Keratinocyte (primary cell): Measurements from ENCODE around the gene NPHP1. TPM values are rescaled to one million over a fixed set of nuclear protein-coding genes. Genes with fewer than 3 reads are reported as not detected.
"Not testable (repeated sequence)": the region's sequence is repeated elsewhere in the genome, so short reads cannot be mapped to it uniquely, and the experiment has no call there.

Source experiments
- DNase-seq: peaks from one replicate; pipeline ENCODE4 v3.0.0-alpha.2; 2011; ENCODE audit warnings: low read depth, missing footprints, low spot score
- FAIRE-seq: peaks from 2 replicates; lab custom pipeline; 2011; peaks lifted over from hg19 to GRCh38; lab: Jason Lieb, UNC
- H2AFZ ChIP-seq: 2 replicates; pipeline ENCODE4 v1.6.0; 2012; ENCODE audit warnings: low read length, control low read depth, inconsistent platforms; ENCODE audit not compliant: control insufficient read depth
- H3K27ac ChIP-seq: 2 replicates; pipeline ENCODE4 v1.5.1; 2011; ENCODE audit warnings: low read length; ENCODE audit not compliant: control insufficient read depth, insufficient read depth
- H3K27me3 ChIP-seq: 3 replicates; pipeline ENCODE4 v1.6.0; 2011; ENCODE audit warnings: low read length; ENCODE audit not compliant: control insufficient read depth, insufficient read depth; ENCODE audit errors: extremely low read depth
- H3K36me3 ChIP-seq, 2 experiments: 2 replicates in 1 of 2; 3 replicates in 1 of 2; pipeline ENCODE4 v1.5.1; 2011; ENCODE audit warnings: low read length in 2 of 2, mild to moderate bottlenecking in 1 of 2; ENCODE audit not compliant: control insufficient read depth in 2 of 2, insufficient read depth in 2 of 2; ENCODE audit errors: extremely low read depth in 1 of 2
- H3K4me1 ChIP-seq: 3 replicates; pipeline ENCODE4 v1.5.1; 2011; ENCODE audit warnings: low read length; ENCODE audit not compliant: control insufficient read depth, insufficient read depth; ENCODE audit errors: extremely low read depth
- H3K4me2 ChIP-seq: 3 replicates; pipeline ENCODE4 v1.6.0; 2011; ENCODE audit warnings: low read depth, low read length; ENCODE audit not compliant: control insufficient read depth, insufficient read depth; ENCODE audit errors: extremely low read depth
- H3K4me3 ChIP-seq, 3 experiments: fragments of 200-600 bp in 1 of 3; sonication (generic) in 1 of 3; 2 replicates in 2 of 3; 3 replicates in 1 of 3; pipeline ENCODE4 v1.5.1; 2011 to 2016; ENCODE audit warnings: low read length in 3 of 3, mild to moderate bottlenecking in 3 of 3, control low read depth in 2 of 3, inconsistent platforms in 1 of 3, low read depth in 1 of 3, mixed read lengths in 1 of 3, mixed run types in 1 of 3, moderate library complexity in 1 of 3; ENCODE audit not compliant: control insufficient read depth in 2 of 3, insufficient read depth in 2 of 3; ENCODE audit errors: extremely low read depth in 1 of 3
- H3K79me2 ChIP-seq: 2 replicates; pipeline ENCODE4 v1.6.0; 2012; ENCODE audit warnings: low read length; ENCODE audit not compliant: control insufficient read depth, insufficient read depth
- H3K9ac ChIP-seq: 3 replicates; pipeline ENCODE4 v1.6.0; 2011; ENCODE audit warnings: low read length; ENCODE audit not compliant: control insufficient read depth, insufficient read depth; ENCODE audit errors: extremely low read depth
- H3K9me1 ChIP-seq: 3 replicates; pipeline ENCODE4 v1.6.0; 2011; ENCODE audit warnings: low read length; ENCODE audit not compliant: control insufficient read depth, insufficient read depth; ENCODE audit errors: extremely low read depth
- H3K9me3 ChIP-seq: 2 replicates; pipeline ENCODE4 v1.5.1; 2012; ENCODE audit warnings: low read depth, low read length; ENCODE audit not compliant: control insufficient read depth
- H4K20me1 ChIP-seq: 3 replicates; pipeline ENCODE4 v1.6.0; 2011; ENCODE audit warnings: low read length; ENCODE audit not compliant: control insufficient read depth, insufficient read depth; ENCODE audit errors: extremely low read depth
- CTCF ChIP-seq, 3 experiments: IDR thresholded peaks in 1 of 3; conservative IDR thresholded peaks in 1 of 3; optimal IDR thresholded peaks in 1 of 3; 2 replicates in 2 of 3; 3 replicates in 1 of 3; pipeline versions ENCODE3 to v1.5.1; 2011; ENCODE audit warnings: low read length in 3 of 3, mild to moderate bottlenecking in 3 of 3, moderate library complexity in 2 of 3, control low read depth in 1 of 3, inconsistent platforms in 1 of 3; ENCODE audit not compliant: insufficient read depth in 2 of 3; ENCODE audit errors: extremely low read depth in 1 of 3
- EZH2 ChIP-seq: IDR thresholded peaks from one replicate; pipeline ENCODE4 v1.6.1; 2012; ENCODE audit warnings: inconsistent platforms, mild to moderate bottlenecking, low read length, moderate library complexity
- dilution Hi-C: fragments of 300-500 bp; cut with MboI; formaldehyde crosslinking; loops from one replicate; pipeline ENCODE4 v1.7.0; 2020; ENCODE audit warnings: low sequenced_read_pairs; ENCODE audit not compliant: extremely low pct_ligation_motif_present
- polyA plus RNA-seq, 5 experiments: library from polyadenylated mRNA; depleted of rRNA in 3 of 5; stranded (reverse) in 3 of 5; stranded (forward) in 1 of 5; unstranded in 1 of 5; fragments of >200 nt; gene quantifications; 1 replicate in 1 of 5; 2 replicates in 3 of 5; 3 replicates in 1 of 5; pipeline versions ENCODE4 v1.2.1 to v1.2.3, GENCODE V29; 2011 to 2012; ENCODE audit warnings: missing spikeins in 2 of 5, low read depth in 1 of 5, low replicate concordance in 1 of 5

Gene NPHP1
- polyA plus RNA-seq, 1 donor (not counting 4 experiments of a cell fraction or from before 2014, with no cell fraction given) = 8.1 TPM

GRCh38 chr2:110113961-110114591 is 90.7 kb downstream of the NPHP1 start:
- Histone ChIP-seq H3K9me3 (no peaks in the 10 kb centered on the region), H3K27me3 (no peaks in the 10 kb centered on the region), H3K36me3 (no peaks in the 10 kb centered on the region), H3K4me3 (peak overlapping the region; percentile 81 to 88 (median 81)), H3K79me2 (peaks cover 63% of the 10 kb centered on the region), H3K4me2 (peak overlapping the region; percentile 99), H3K4me1 (peaks cover 24% of the 10 kb centered on the region), H3K9ac (peak overlapping the region; percentile 86), H2AFZ (peak overlapping the region; percentile 42), H3K27ac (peak overlapping the region; percentile 80), H3K9me1 (no peaks in the 10 kb centered on the region), H4K20me1 (no peaks in the 10 kb centered on the region)
- DNase-seq (no peak), FAIRE-seq (peak; percentile 76)
- TF ChIP-seq CTCF (optimal IDR thresholded peaks at IDR 0.05 in 1 of 3, IDR thresholded peaks at IDR 0.05 in 1 of 3, conservative IDR thresholded peaks at IDR 0.05 in 1 of 3; ENCODE audit: extremely low read depth in 1 of 3, insufficient read depth in 2 of 3, low read length in 3 of 3) (peak; percentile 52 to 62 (median 59)), EZH2 (no peak)
- dilution Hi-C loops = no loop called here

- H3K27ac ChIP-seq, FAIRE-seq, H3K27me3 ChIP-seq, H2AFZ ChIP-seq, H3K9me1 ChIP-seq, H3K4me2 ChIP-seq, H3K9me3 ChIP-seq, H3K9ac ChIP-seq, dilution Hi-C loops, DNase-seq, H3K4me3 ChIP-seq, H4K20me1 ChIP-seq: not testable (repeated sequence)
- Histone ChIP-seq H3K36me3 (peaks cover 0 to 15% of the 10 kb centered on the region in 2 experiments), H3K79me2 (peaks cover 81% of the 10 kb centered on the region), H3K4me1 (peaks cover 50% of the 10 kb centered on the region)
These were observed 96.5 kb downstream of the NPHP1 start for GRCh38 chr2:110108291-110108690.
